Measurements from ENCODE around the gene CCDC40. TPM values are rescaled to one million over a fixed set of nuclear protein-coding genes. Genes with fewer than 3 reads are reported as not detected.
A peak's percentile ranks its signal among the peaks of the same experiment; 100 is the strongest.

The CCDC40 gene
- total RNA-seq, 1 donor from 2014 or later, result 9.0 TPM

GRCh38 chr17:80095844-80096475, 59.5 kb downstream of the CCDC40 start:
- intact Hi-C loops (cut with DNase I), result no loop called here
- no peak for DNase-seq (ENCODE audit: low spot score)

- intact Hi-C loops (cut with DNase I), result no loop called here
- DNase-seq (ENCODE audit: low spot score), result no peak
Observed at GRCh38 chr17:80096561-80097021, 60.1 kb downstream of the CCDC40 start.

- no peak for DNase-seq (ENCODE audit: low spot score)
- intact Hi-C loops (cut with DNase I), result no loop called here
Observed at GRCh38 chr17:80097127-80097621, 60.7 kb downstream of the CCDC40 start.

- intact Hi-C loops (cut with DNase I), result no loop called here
- no peak for DNase-seq (ENCODE audit: low spot score)
Observed at GRCh38 chr17:80097844-80098691, 61.6 kb downstream of the CCDC40 start.

- intact Hi-C loops (cut with DNase I), result loop anchor here (2.0 to 5.0 kb wide), 2 partner anchors 47 to 163 kb away; partner anchors contain the start of genes EIF4A3 and RNF213
- DNase-seq (ENCODE audit: low spot score), result no peak
Observed at GRCh38 chr17:80099291-80100034, 63.0 kb downstream of the CCDC40 start.

GRCh38 chr17:80100035-80100323, 63.5 kb downstream of the CCDC40 start:
- intact Hi-C loops (cut with DNase I), result loop anchor here (2.0 to 5.0 kb wide), 2 partner anchors 47 to 162 kb away; partner anchors contain the start of genes EIF4A3 and RNF213
- DNase-seq (ENCODE audit: low spot score), result no peak

GRCh38 chr17:80101011-80101945, 64.8 kb downstream of the CCDC40 start, which contains the start of gene GAA:
Gene GAA (plus strand): TSS chr17:80101581. CDS start chr17:80104587, 3,006 bp downstream.
- intact Hi-C loops (cut with DNase I), result loop anchor here (2.0 to 5.0 kb wide), 2 partner anchors 46 to 161 kb away; partner anchors contain the start of genes EIF4A3 and RNF213
- DNase-seq (ENCODE audit: low spot score), result peak; percentile 94

GRCh38 chr17:80101946-80102663, 65.7 kb downstream of the CCDC40 start:
- DNase-seq (ENCODE audit: low spot score), result no peak

GRCh38 chr17:80102664-80103448, 66.4 kb downstream of the CCDC40 start:
- intact Hi-C loops (cut with DNase I), result loop anchor here (5.0 kb wide), 1 partner anchor 159 kb away; the partner anchor contains the start of gene RNF213
- DNase-seq (ENCODE audit: low spot score), result no peak

More at GRCh38 chr17:80101946-80102663, 65.7 kb downstream of the CCDC40 start:
- intact Hi-C loops (cut with DNase I), result loop anchor here (2.0 to 5.0 kb wide), 2 partner anchors 45 to 160 kb away; partner anchors contain the start of genes EIF4A3 and RNF213

GRCh38 chr17:80103449-80104085, 67.1 kb downstream of the CCDC40 start:
- DNase-seq (ENCODE audit: low spot score), result no peak
- intact Hi-C loops (cut with DNase I), result loop anchor here (5.0 kb wide), 1 partner anchor 159 kb away; the partner anchor contains the start of gene RNF213

GRCh38 chr17:80104321-80104955, 68.0 kb downstream of the CCDC40 start:
- intact Hi-C loops (cut with DNase I), result loop anchor here (5.0 kb wide), 1 partner anchor 158 kb away; the partner anchor contains the start of gene RNF213

GRCh38 chr17:80104956-80105375, 68.5 kb downstream of the CCDC40 start:
- DNase-seq (ENCODE audit: low spot score), result no peak
- intact Hi-C loops (cut with DNase I), result loop anchor here (5.0 kb wide), 1 partner anchor 157 kb away; the partner anchor contains the start of gene RNF213

More at GRCh38 chr17:80104321-80104955, 68.0 kb downstream of the CCDC40 start:
- no peak for DNase-seq (ENCODE audit: low spot score)

GRCh38 chr17:80105762-80106161, 69.3 kb downstream of the CCDC40 start:
- intact Hi-C loops (cut with DNase I), result no loop called here
- DNase-seq (ENCODE audit: low spot score), result peak; percentile 60

- DNase-seq (ENCODE audit: low spot score), result no peak
- intact Hi-C loops (cut with DNase I), result no loop called here
Observed at GRCh38 chr17:80106176-80106575, 69.7 kb downstream of the CCDC40 start.

- DNase-seq (ENCODE audit: low spot score), result peak; percentile 35
- intact Hi-C loops (cut with DNase I), result no loop called here
Observed at GRCh38 chr17:80106751-80107150, 70.3 kb downstream of the CCDC40 start.

Data from cardiac septum (tissue), 1 donor.